HepG2 (cell line): ENCODE results near the gene SLAMF9. TPM values are rescaled to one million over a fixed set of nuclear protein-coding genes. Genes with fewer than 3 reads are reported as not detected.

ENCODE experiments used
- ATAC-seq: fragments of 200-7000 bp; cut with Tn5 transposase; 3 replicates; pipeline ENCODE4 v1.9.1; 2020; ENCODE audit warnings: mild to moderate bottlenecking, moderate library complexity
- BruUV-seq: library from RNA; stranded (reverse); fragments of 400-500 nt; replicated peaks from 2 replicates; lab custom pipeline; 2021; lab: Mats Ljungman, UMichigan
- CTCF ChIA-PET: fragments of 300-600 bp; formaldehyde crosslinking; extraction: SDS; loops from one replicate; lab custom pipeline; 2021; ENCODE audit warnings: low total read pairs, inconsistent platforms, low intra/inter-chr PET ratio; lab: Yijun Ruan, JAX
- POLR2A ChIA-PET: fragments of 350-600 bp; sonication (Branson Sonifier 250); formaldehyde crosslinking; loops from one replicate; lab custom pipeline; 2020; ENCODE audit warnings: antibody characterized with exemption, inconsistent platforms; lab: Yijun Ruan, JAX
- DNase-seq: peaks from one replicate; pipeline ENCODE4 v3.0.0-alpha.2; 2015; ENCODE audit warnings: low spot score
- FAIRE-seq: peaks from 3 replicates; lab custom pipeline; 2011; peaks lifted over from hg19 to GRCh38; lab: Jason Lieb, UNC
- H2AFZ ChIP-seq: one replicate; pipeline ENCODE4 v1.6.1; 2011; ENCODE audit warnings: low read length, inconsistent platforms
- H3K27ac ChIP-seq: fragments of 300-600 bp; 3 replicates; pipeline ENCODE4 v1.8.0; 2011; ENCODE audit warnings: mixed run types, mild to moderate bottlenecking, mixed read lengths, low read length, inconsistent platforms; ENCODE audit not compliant: insufficient read depth; ENCODE audit errors: extremely low read length
- H3K27me3 ChIP-seq, 2 experiments: fragments of 200-600 bp in 1 of 2; 2 replicates in 1 of 2; 3 replicates in 1 of 2; pipeline versions ENCODE4 v1.6.0 to v1.8.0; 2011; ENCODE audit warnings: low read length in 2 of 2, mild to moderate bottlenecking in 2 of 2, moderate library complexity in 2 of 2, inconsistent platforms in 1 of 2; ENCODE audit not compliant: insufficient read depth in 2 of 2, control insufficient read depth in 1 of 2
- H3K36me3 ChIP-seq, 2 experiments: fragments of 200-600 bp in 1 of 2; replicated peaks in 1 of 2; 2 replicates in 1 of 2; 3 replicates in 1 of 2; pipeline versions ENCODE4 v1.5.1 to v1.8.0; 2011; ENCODE audit warnings: low read length in 2 of 2, inconsistent platforms in 1 of 2; ENCODE audit not compliant: insufficient read depth in 2 of 2, control insufficient read depth in 1 of 2
- H3K4me1 ChIP-seq: 2 replicates; pipeline ENCODE4 v1.5.1; 2012; ENCODE audit warnings: low read length, inconsistent platforms; ENCODE audit not compliant: insufficient read depth
- H3K4me2 ChIP-seq: 2 replicates; pipeline ENCODE4 v1.6.0; 2011; ENCODE audit warnings: low read depth, low read length, inconsistent platforms
- H3K4me3 ChIP-seq, 3 experiments: fragments of 200-600 bp in 1 of 3; sonication (generic), shearing (Covaris generic) in 1 of 3; replicated peaks in 1 of 3; 2 replicates each; pipeline ENCODE4 v1.5.1; 2011 to 2016; ENCODE audit warnings: low read length in 3 of 3, inconsistent platforms in 2 of 3, low read depth in 2 of 3, mild to moderate bottlenecking in 2 of 3, control low read depth in 1 of 3, mixed read lengths in 1 of 3; ENCODE audit not compliant: insufficient read depth in 1 of 3
- H3K79me2 ChIP-seq: one replicate; pipeline ENCODE4 v1.6.1; 2011; ENCODE audit warnings: low read length, inconsistent platforms; ENCODE audit not compliant: insufficient read depth
- H3K9ac ChIP-seq: 2 replicates; pipeline ENCODE4 v1.6.0; 2011; ENCODE audit warnings: mild to moderate bottlenecking, low read depth, low read length, inconsistent platforms; ENCODE audit not compliant: insufficient read depth
- H3K9me3 ChIP-seq: 2 replicates; pipeline ENCODE4 v1.5.1; 2012; ENCODE audit warnings: mild to moderate bottlenecking, low read length
- H4K20me1 ChIP-seq: 2 replicates; pipeline ENCODE4 v1.6.0; 2011; ENCODE audit warnings: inconsistent platforms, mild to moderate bottlenecking, low read length, moderate library complexity; ENCODE audit not compliant: insufficient read depth
- FOXK2 ChIP-seq: fragments of 450-650 bp; IDR thresholded peaks from 2 replicates; pipeline ENCODE4 v1.6.1; 2016
- GATAD2A ChIP-seq: IDR thresholded peaks from 2 replicates; pipeline ENCODE4 v1.6.1; 2016
- HMGA1 ChIP-seq: sonication (generic); formaldehyde crosslinking; conservative IDR thresholded peaks from 2 replicates; pipeline ENCODE4 v1.4.0; 2020; ENCODE audit warnings: missing genetic modification reagents
- HOXD1 ChIP-seq: sonication (generic); formaldehyde crosslinking; IDR thresholded peaks from 2 replicates; pipeline ENCODE4 v1.5.0; 2020; ENCODE audit warnings: missing genetic modification reagents
- KDM1A ChIP-seq: IDR thresholded peaks from 2 replicates; pipeline ENCODE4 v1.6.1; 2016; ENCODE audit warnings: missing compliant biosample characterization
- RXRA ChIP-seq: sonication (generic); formaldehyde crosslinking; IDR thresholded peaks from 2 replicates; pipeline ENCODE4 v1.5.1; 2020; ENCODE audit warnings: missing genetic modification reagents
- SP1 ChIP-seq, 2 experiments: fragments of 450-650 bp in 1 of 2; sonication (generic) in 1 of 2; formaldehyde crosslinking in 1 of 2; IDR thresholded peaks; 2 replicates each; pipeline versions ENCODE4 v1.4.0 to v1.6.1; 2016 to 2020; ENCODE audit warnings: missing genetic modification reagents in 1 of 2
- ZBTB7B ChIP-seq: sonication (generic); formaldehyde crosslinking; IDR thresholded peaks from 2 replicates; pipeline ENCODE4 v1.4.0; 2020; ENCODE audit warnings: missing genetic modification reagents
- ZNF318 ChIP-seq: sonication (generic); formaldehyde crosslinking; IDR thresholded peaks from 2 replicates; pipeline ENCODE4 v1.4.0; 2020; ENCODE audit warnings: mild to moderate bottlenecking, missing genetic modification reagents
- ZNF652 ChIP-seq: IDR thresholded peaks from 2 replicates; pipeline ENCODE4 v1.6.1; 2016; ENCODE audit warnings: low read depth, borderline replicate concordance
- ZNF776 ChIP-seq: sonication (generic); formaldehyde crosslinking; IDR thresholded peaks from 2 replicates; pipeline ENCODE4 v1.4.0; 2020; ENCODE audit warnings: mild to moderate bottlenecking, missing genetic modification reagents
- WGBS: methylation state at CpG from one replicate; pipeline ENCODE4 v1.1.6; 2017; ENCODE audit warnings: low lambda C conversion rate; 5-methylcytosine and 5-hydroxymethylcytosine counted together
- in situ Hi-C: cut with HindIII; loops from 2 replicates; pipeline ENCODE4 v1.10.0; 2017; ENCODE audit warnings: low pct_unique_long_range_greater_than_20kb; ENCODE audit not compliant: extremely low pct_ligation_motif_present
- intact Hi-C: fragments of 100-400 bp; cut with micrococcal nuclease; formaldehyde crosslinking; loops from one replicate; pipeline ENCODE4 v1.10.0; 2022; ENCODE audit not compliant: unreplicated experiment
- polyA plus RNA-seq, 8 experiments: library from polyadenylated mRNA; depleted of rRNA in 3 of 8; stranded (reverse) in 7 of 8; unstranded in 1 of 8; fragments of >200 nt; fragmentation: Illumina TruSeq in 4 of 8; extraction: Trizol in 4 of 8; gene quantifications; 2 replicates each; pipeline versions ENCODE4 v1.2.1 to v1.2.3, GENCODE V29; 2011 to 2016; ENCODE audit warnings: low read depth in 4 of 8, missing spikeins in 1 of 8, mixed read lengths in 1 of 8; ENCODE audit not compliant: insufficient read depth in 1 of 8
- total RNA-seq, 5 experiments: library from RNA; depleted of rRNA; stranded (reverse); fragments of >200 nt; fragmentation: Illumina TruSeq; extraction: Trizol; gene quantifications; 2 replicates each; pipeline ENCODE4 v1.2.3, GENCODE V29; 2016; ENCODE audit warnings: low read depth in 1 of 5
- TF ChIP-seq, protein P1 (sequence below): sonication (generic); formaldehyde crosslinking; IDR thresholded peaks from 2 replicates; pipeline ENCODE4 v1.5.1; 2020; ENCODE audit warnings: missing genetic modification reagents, mild to moderate bottlenecking, borderline replicate concordance
- TF ChIP-seq, protein P2 (sequence below): sonication (generic); formaldehyde crosslinking; IDR thresholded peaks from 2 replicates; pipeline ENCODE4 v1.5.1; 2020; ENCODE audit warnings: missing genetic modification reagents, mild to moderate bottlenecking, borderline replicate concordance

SLAMF9 gene
- total and polyA plus RNA-seq, 2 of the 13 experiments (the other 11 are each of a cell fraction or from before 2014, with no cell fraction given): 0.82 TPM; not detected in 1

DNA sequence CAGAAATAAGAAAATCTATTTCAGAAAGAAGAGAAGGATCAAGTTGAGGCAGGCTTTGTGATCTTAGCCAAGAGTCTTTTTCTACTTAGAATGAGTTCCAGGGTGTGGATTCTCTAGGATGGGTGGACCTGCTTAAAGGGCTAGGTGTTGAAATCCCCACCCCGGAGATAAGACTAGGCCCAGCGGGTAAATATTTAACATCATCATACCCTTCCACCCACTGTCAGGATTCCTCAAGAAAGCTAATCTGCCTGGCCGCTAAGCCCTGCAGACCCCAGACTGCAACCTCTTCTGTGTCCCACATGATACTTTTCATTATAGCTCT is 14.4 kb downstream of the SLAMF9 start:
- no peaks in the 10 kb centered on the region for H4K20me1 ChIP-seq
- FAIRE-seq (no peak), DNase-seq (no peak), ATAC-seq (no peak)
- BruUV-seq: no TSS peak
- no peak overlapping the region for H3K4me2 ChIP-seq
- peaks cover 13% of the 10 kb centered on the region for H3K4me1 ChIP-seq
- ChIA-PET POLR2A (no interaction called here), CTCF (no interaction called here)
- WGBS: 0% methylated on average over 2 of the region's 3 CpGs
- no peak overlapping the region for H3K9ac ChIP-seq
- no peak overlapping the region for H2AFZ ChIP-seq
- TF ChIP-seq, protein P1, sequence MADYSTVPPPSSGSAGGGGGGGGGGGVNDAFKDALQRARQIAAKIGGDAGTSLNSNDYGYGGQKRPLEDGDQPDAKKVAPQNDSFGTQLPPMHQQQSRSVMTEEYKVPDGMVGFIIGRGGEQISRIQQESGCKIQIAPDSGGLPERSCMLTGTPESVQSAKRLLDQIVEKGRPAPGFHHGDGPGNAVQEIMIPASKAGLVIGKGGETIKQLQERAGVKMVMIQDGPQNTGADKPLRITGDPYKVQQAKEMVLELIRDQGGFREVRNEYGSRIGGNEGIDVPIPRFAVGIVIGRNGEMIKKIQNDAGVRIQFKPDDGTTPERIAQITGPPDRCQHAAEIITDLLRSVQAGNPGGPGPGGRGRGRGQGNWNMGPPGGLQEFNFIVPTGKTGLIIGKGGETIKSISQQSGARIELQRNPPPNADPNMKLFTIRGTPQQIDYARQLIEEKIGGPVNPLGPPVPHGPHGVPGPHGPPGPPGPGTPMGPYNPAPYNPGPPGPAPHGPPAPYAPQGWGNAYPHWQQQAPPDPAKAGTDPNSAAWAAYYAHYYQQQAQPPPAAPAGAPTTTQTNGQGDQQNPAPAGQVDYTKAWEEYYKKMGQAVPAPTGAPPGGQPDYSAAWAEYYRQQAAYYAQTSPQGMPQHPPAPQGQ (CRISPR knock-in tag): no peak
- TF ChIP-seq KDM1A (CRISPR knock-in tag): no peak
- no peak for TF ChIP-seq ZBTB7B (CRISPR knock-in tag)
- no peak for TF ChIP-seq GATAD2A
- TF ChIP-seq RXRA (CRISPR knock-in tag): no peak
- no peak for TF ChIP-seq ZNF652 (CRISPR knock-in tag)
- TF ChIP-seq, protein P2, sequence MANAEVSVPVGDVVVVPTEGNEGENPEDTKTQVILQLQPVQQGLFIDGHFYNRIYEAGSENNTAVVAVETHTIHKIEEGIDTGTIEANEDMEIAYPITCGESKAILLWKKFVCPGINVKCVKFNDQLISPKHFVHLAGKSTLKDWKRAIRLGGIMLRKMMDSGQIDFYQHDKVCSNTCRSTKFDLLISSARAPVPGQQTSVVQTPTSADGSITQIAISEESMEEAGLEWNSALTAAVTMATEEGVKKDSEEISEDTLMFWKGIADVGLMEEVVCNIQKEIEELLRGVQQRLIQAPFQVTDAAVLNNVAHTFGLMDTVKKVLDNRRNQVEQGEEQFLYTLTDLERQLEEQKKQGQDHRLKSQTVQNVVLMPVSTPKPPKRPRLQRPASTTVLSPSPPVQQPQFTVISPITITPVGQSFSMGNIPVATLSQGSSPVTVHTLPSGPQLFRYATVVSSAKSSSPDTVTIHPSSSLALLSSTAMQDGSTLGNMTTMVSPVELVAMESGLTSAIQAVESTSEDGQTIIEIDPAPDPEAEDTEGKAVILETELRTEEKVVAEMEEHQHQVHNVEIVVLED (CRISPR knock-in tag): no peak
- TF ChIP-seq ZNF776: no peak
- TF ChIP-seq HOXD1 (CRISPR knock-in tag): no peak
- TF ChIP-seq HMGA1 (CRISPR knock-in tag): no peak
- no peak for TF ChIP-seq ZNF318 (CRISPR knock-in tag)
- no peak for TF ChIP-seq SP1 (IDR thresholded peaks at IDR 0.05)
- TF ChIP-seq SP1 (CRISPR knock-in tag; IDR thresholded peaks at IDR 0.05): no peak
- no peak for TF ChIP-seq FOXK2
- no peaks in the 10 kb centered on the region for H3K9me3 ChIP-seq
- H3K4me3 ChIP-seq: no peak overlapping the region
- H3K36me3 ChIP-seq: no peaks in the 10 kb centered on the region
- no peaks in the 10 kb centered on the region for H3K79me2 ChIP-seq
- in situ Hi-C loops: loop anchor here (5.0 kb wide), 2 partner anchors 68 to 143 kb away; partner anchors contain the start of gene KCNJ9
- peaks cover 12 to 72% of the 10 kb centered on the region in 2 experiments; a peak in 4 of 5 replicates for H3K27me3 ChIP-seq
- no peak overlapping the region for H3K27ac ChIP-seq
- intact Hi-C loops: loop anchor here (5.0 kb wide), 2 partner anchors 138 to 142 kb away; no protein-coding TSS in a partner anchor
